ENCODE data around the gene LCA5. TPM values are rescaled to one million over a fixed set of nuclear protein-coding genes. Genes with fewer than 3 reads are reported as not detected.
"Not testable (repeated sequence)": the region's sequence is repeated elsewhere in the genome, so short reads cannot be mapped to it uniquely, and the experiment has no call there.

LCA5 gene
- total and polyA plus RNA-seq, 4 experiments from 2014 or later = 0.06 to 0.23 (median 0.22) TPM; not detected in 1

- Histone ChIP-seq H3K36me3 (ENCODE audit: insufficient read depth, low read length) (no peaks in the 10 kb centered on the region), H3K4me1 (ENCODE audit: insufficient read depth, low read length) (no peaks in the 10 kb centered on the region), H3K9me3 (ENCODE audit: control insufficient read depth in 1 of 2, low read length in 2 of 2) (no peaks in the 10 kb centered on the region), H3K27ac (ENCODE audit: low read depth, low read length) (no peak overlapping the region), H3K27me3 (ENCODE audit: insufficient read depth, low read length) (no peaks in the 10 kb centered on the region), H3K4me3 (ENCODE audit: low read length in 2 of 2) (no peak overlapping the region)
- intact Hi-C loops (cut with micrococcal nuclease) = no loop called here
- no peaks in the 10 kb centered on the region for H3K4me1 Mint-ChIP-seq
- H3K9me3 Mint-ChIP-seq = peaks cover 0 to 8% (median 4%) of the 10 kb centered on the region in 8 donors
- DNase-seq = no peak
- POLR2A ChIA-PET (ENCODE audit: partially characterized antibody) = no interaction called here
- H3K27ac Mint-ChIP-seq = no peak overlapping the region
- H3K27me3 Mint-ChIP-seq = peaks cover 1 to 4% of the 10 kb centered on the region in 2 donors
- H3K36me3 Mint-ChIP-seq = no peaks in the 10 kb centered on the region
- H3K4me3 Mint-ChIP-seq = no peak overlapping the region
- CTCF ChIA-PET (ENCODE audit: partially characterized antibody) = no interaction called here
These were observed 91.2 kb downstream of the LCA5 start for GRCh38 chr6:79446006-79446405.

- H3K36me3 ChIP-seq (ENCODE audit: insufficient read depth, low read length); H3K9me3 Mint-ChIP-seq; H3K36me3 Mint-ChIP-seq; H3K27ac Mint-ChIP-seq; H3K27me3 Mint-ChIP-seq; DNase-seq; H3K4me1 ChIP-seq (ENCODE audit: insufficient read depth, low read length); intact Hi-C loops (cut with micrococcal nuclease); H3K27me3 ChIP-seq (ENCODE audit: insufficient read depth, low read length); CTCF ChIA-PET (ENCODE audit: partially characterized antibody); H3K4me1 Mint-ChIP-seq; POLR2A ChIA-PET (ENCODE audit: partially characterized antibody); H3K4me3 ChIP-seq (ENCODE audit: low read length in 2 of 2); H3K9me3 ChIP-seq (ENCODE audit: control insufficient read depth in 1 of 2, low read length in 2 of 2); H3K4me3 Mint-ChIP-seq; H3K27ac ChIP-seq (ENCODE audit: low read depth, low read length): not testable (repeated sequence)
These were observed 93.4 kb downstream of the LCA5 start for GRCh38 chr6:79443876-79444275.

GRCh38 chr6:79441192-79441591 is 96.0 kb downstream of the LCA5 start:
- DNase-seq = no peak
- Histone ChIP-seq H3K4me3 (ENCODE audit: low read length in 2 of 2) (no peak overlapping the region), H3K36me3 (ENCODE audit: insufficient read depth, low read length) (no peaks in the 10 kb centered on the region), H3K27me3 (ENCODE audit: insufficient read depth, low read length) (no peaks in the 10 kb centered on the region), H3K4me1 (ENCODE audit: insufficient read depth, low read length) (no peaks in the 10 kb centered on the region), H3K27ac (ENCODE audit: low read depth, low read length) (no peak overlapping the region), H3K9me3 (ENCODE audit: control insufficient read depth in 1 of 2, low read length in 2 of 2) (no peaks in the 10 kb centered on the region)
- intact Hi-C loops (cut with micrococcal nuclease) = no loop called here
- ChIA-PET POLR2A (ENCODE audit: partially characterized antibody) (no interaction called here), CTCF (ENCODE audit: partially characterized antibody) (no interaction called here)
- H3K36me3 Mint-ChIP-seq = no peaks in the 10 kb centered on the region
- no peak overlapping the region for H3K4me3 Mint-ChIP-seq
- no peaks in the 10 kb centered on the region for H3K4me1 Mint-ChIP-seq
- peaks cover 1 to 5% of the 10 kb centered on the region in 2 donors for H3K27me3 Mint-ChIP-seq
- peaks cover 0 to 8% (median 4%) of the 10 kb centered on the region in 8 donors for H3K9me3 Mint-ChIP-seq
- no peak overlapping the region for H3K27ac Mint-ChIP-seq

GRCh38 chr6:79440598-79440997 is 96.6 kb downstream of the LCA5 start:
- peaks cover 1 to 5% of the 10 kb centered on the region in 2 donors for H3K27me3 Mint-ChIP-seq
- H3K36me3 Mint-ChIP-seq = no peaks in the 10 kb centered on the region
- H3K9me3 Mint-ChIP-seq = peaks cover 0 to 8% (median 4%) of the 10 kb centered on the region in 8 donors
- ChIA-PET CTCF (ENCODE audit: partially characterized antibody) (no interaction called here), POLR2A (ENCODE audit: partially characterized antibody) (no interaction called here)
- DNase-seq = no peak
- H3K27ac Mint-ChIP-seq = no peak overlapping the region
- H3K4me3 Mint-ChIP-seq = no peak overlapping the region
- no peak overlapping the region for H3K27ac ChIP-seq (ENCODE audit: low read depth, low read length)
- H3K4me1 ChIP-seq (ENCODE audit: insufficient read depth, low read length) = no peaks in the 10 kb centered on the region
- no peaks in the 10 kb centered on the region for H3K9me3 ChIP-seq (ENCODE audit: control insufficient read depth in 1 of 2, low read length in 2 of 2)
- H3K36me3 ChIP-seq (ENCODE audit: insufficient read depth, low read length) = no peaks in the 10 kb centered on the region
- no peaks in the 10 kb centered on the region for H3K27me3 ChIP-seq (ENCODE audit: insufficient read depth, low read length)
- intact Hi-C loops (cut with micrococcal nuclease) = no loop called here
- no peaks in the 10 kb centered on the region for H3K4me1 Mint-ChIP-seq
- H3K4me3 ChIP-seq (ENCODE audit: low read length in 2 of 2) = no peak overlapping the region

GRCh38 chr6:79438030-79438429 is 99.2 kb downstream of the LCA5 start:
- Mint-ChIP-seq H3K27me3 (peaks cover 0 to 4% of the 10 kb centered on the region in 2 donors), H3K4me3 (no peak overlapping the region), H3K36me3 (no peaks in the 10 kb centered on the region), H3K9me3 (peaks cover 0 to 5% (median 4%) of the 10 kb centered on the region in 8 donors), H3K4me1 (peaks cover 0 to under 1% (median 0%) of the 10 kb centered on the region in 4 donors), H3K27ac (no peak overlapping the region)
- CTCF ChIA-PET (ENCODE audit: partially characterized antibody) = no interaction called here
- intact Hi-C loops (cut with micrococcal nuclease) = no loop called here
- no peak for DNase-seq
- Histone ChIP-seq H3K9me3 (ENCODE audit: control insufficient read depth in 1 of 2, low read length in 2 of 2) (no peaks in the 10 kb centered on the region), H3K4me3 (ENCODE audit: low read length in 2 of 2) (no peak overlapping the region), H3K27ac (ENCODE audit: low read depth, low read length) (no peak overlapping the region), H3K36me3 (ENCODE audit: insufficient read depth, low read length) (no peaks in the 10 kb centered on the region), H3K27me3 (ENCODE audit: insufficient read depth, low read length) (no peaks in the 10 kb centered on the region), H3K4me1 (ENCODE audit: insufficient read depth, low read length) (no peaks in the 10 kb centered on the region)
- POLR2A ChIA-PET (ENCODE audit: partially characterized antibody) = no interaction called here

- Mint-ChIP-seq H3K4me3 (no peak overlapping the region), H3K27me3 (peaks cover 0 to 5% of the 10 kb centered on the region in 2 donors), H3K9me3 (peaks cover 0 to 3% (median 0%) of the 10 kb centered on the region in 8 donors), H3K4me1 (peaks cover 0 to 2% (median 0%) of the 10 kb centered on the region in 4 donors), H3K36me3 (no peaks in the 10 kb centered on the region), H3K27ac (no peak overlapping the region)
- H3K27me3 ChIP-seq (ENCODE audit: insufficient read depth, low read length) = no peaks in the 10 kb centered on the region
- CTCF ChIA-PET (ENCODE audit: partially characterized antibody) = no interaction called here
- POLR2A ChIA-PET (ENCODE audit: partially characterized antibody) = no interaction called here
- no peak overlapping the region for H3K27ac ChIP-seq (ENCODE audit: low read depth, low read length)
- H3K4me3 ChIP-seq (ENCODE audit: low read length in 2 of 2) = no peak overlapping the region
- intact Hi-C loops (cut with micrococcal nuclease) = no loop called here
- no peak for DNase-seq
- no peaks in the 10 kb centered on the region for H3K4me1 ChIP-seq (ENCODE audit: insufficient read depth, low read length)
- no peaks in the 10 kb centered on the region for H3K36me3 ChIP-seq (ENCODE audit: insufficient read depth, low read length)
- no peaks in the 10 kb centered on the region for H3K9me3 ChIP-seq (ENCODE audit: control insufficient read depth in 1 of 2, low read length in 2 of 2)
These were observed 101.0 kb downstream of the LCA5 start for GRCh38 chr6:79436241-79436640.

- H3K27me3 ChIP-seq (ENCODE audit: insufficient read depth, low read length) = no peaks in the 10 kb centered on the region
- POLR2A ChIA-PET (ENCODE audit: partially characterized antibody) = no interaction called here
- peaks cover 0 to under 1% (median 0%) of the 10 kb centered on the region in 8 donors for H3K9me3 Mint-ChIP-seq
- H3K4me3 Mint-ChIP-seq = no peak overlapping the region
- H3K4me1 ChIP-seq (ENCODE audit: insufficient read depth, low read length) = no peaks in the 10 kb centered on the region
- no peaks in the 10 kb centered on the region for H3K36me3 ChIP-seq (ENCODE audit: insufficient read depth, low read length)
- H3K36me3 Mint-ChIP-seq = no peaks in the 10 kb centered on the region
- no peak overlapping the region for H3K4me3 ChIP-seq (ENCODE audit: low read length in 2 of 2)
- peaks cover 0 to 2% (median 0%) of the 10 kb centered on the region in 4 donors for H3K4me1 Mint-ChIP-seq
- H3K27ac ChIP-seq (ENCODE audit: low read depth, low read length) = no peak overlapping the region
- H3K9me3 ChIP-seq (ENCODE audit: control insufficient read depth in 1 of 2, low read length in 2 of 2) = no peaks in the 10 kb centered on the region
- peaks cover under 1 to 5% of the 10 kb centered on the region in 2 donors for H3K27me3 Mint-ChIP-seq
- intact Hi-C loops (cut with micrococcal nuclease) = no loop called here
- CTCF ChIA-PET (ENCODE audit: partially characterized antibody) = no interaction called here
- DNase-seq = no peak
- no peak overlapping the region for H3K27ac Mint-ChIP-seq
These were observed 101.5 kb downstream of the LCA5 start for GRCh38 chr6:79435746-79436145.

All from CD4-positive, alpha-beta memory T cell (primary cell).